DOHH2 (cell line): Measurements from ENCODE around the gene IL2RG.

ENCODE experiments used
- CTCF ChIP-seq: fragments of 200-600 bp; sonication (generic); IDR thresholded peaks from one replicate; pipeline ENCODE4 v1.5.1; 2014; ENCODE audit warnings: antibody characterized with exemption, mild to moderate bottlenecking, low read depth, low read length; ENCODE audit not compliant: poor library complexity, severe bottlenecking
- EZH2phosphoT487 ChIP-seq: fragments of 200-600 bp; sonication (generic); IDR thresholded peaks from 2 replicates; pipeline ENCODE4 v1.6.1; 2017; ENCODE audit warnings: borderline replicate concordance, mild to moderate bottlenecking, antibody characterized with exemption, low read length, moderate library complexity, mixed read lengths

GRCh38 chrX:71099736-71100135, 11.6 kb downstream of the IL2RG start:
- TF ChIP-seq CTCF, result no peak
- no peak for TF ChIP-seq EZH2phosphoT487
